ENCODE measurements around the gene CMYA5. TPM values are rescaled to one million over a fixed set of nuclear protein-coding genes. Genes with fewer than 3 reads are reported as not detected.

Gene CMYA5
- total RNA-seq, 2 donors from 2014 or later = 13.8 to 26.1 TPM

Small RNAs within 50 kb of the gene (small RNA-seq; reads per million reads assigned to genes)
- 0 reads per million in 2 donors for gene AC008496.1

Other genes with a start within 250 kb of the CMYA5 start
- gene HOMER1, start 175.7 kb upstream of the CMYA5 start, total RNA-seq = 10 to 100 TPM in 1 of 2 donors, 1 to 10 TPM in 1; 2.1 to 15.8 TPM
- gene TENT2, start 77.4 kb upstream of the CMYA5 start, total RNA-seq = 10 to 100 TPM; 30.6 to 65.2 TPM

Data from prostate gland (tissue), 2 donors.